MG63 (cell line): Measurements from ENCODE around the gene CASP9. TPM values are rescaled to one million over a fixed set of nuclear protein-coding genes. Genes with fewer than 3 reads are reported as not detected.
"Not testable (repeated sequence)": the region's sequence is repeated elsewhere in the genome, so short reads cannot be mapped to it uniquely, and the experiment has no call there.

Experiments used
- DNase-seq: peaks from one replicate; pipeline ENCODE4 v3.0.0-alpha.2; 2020
- H3K27me3 ChIP-seq: fragments of 250-450 bp; sonication (Bioruptor Pico); 2 replicates; pipeline ENCODE4 v1.5.1; 2020; ENCODE audit warnings: mild to moderate bottlenecking, moderate library complexity
- H3K36me3 ChIP-seq: fragments of 250-450 bp; sonication (Bioruptor Pico); 2 replicates; pipeline ENCODE4 v1.5.1; 2020; ENCODE audit warnings: mild to moderate bottlenecking, moderate library complexity
- H3K4me3 ChIP-seq: fragments of 250-450 bp; sonication (Bioruptor Pico); 2 replicates; pipeline ENCODE4 v1.5.1; 2020; ENCODE audit warnings: mild to moderate bottlenecking, moderate library complexity
- H3K9me3 ChIP-seq: fragments of 250-450 bp; sonication (Bioruptor Pico); 2 replicates; pipeline ENCODE4 v1.5.1; 2020; ENCODE audit warnings: mild to moderate bottlenecking, moderate library complexity
- total RNA-seq: library from RNA; depleted of rRNA; stranded (reverse); fragments of >200 nt; shearing (Covaris generic); gene quantifications from 2 replicates; pipeline ENCODE4 v1.2.3, GENCODE V29; 2014; ENCODE audit warnings: low replicate concordance

CASP9 gene
- total RNA-seq, 1 experiment from 2014 or later: 5.3 TPM

DNA sequence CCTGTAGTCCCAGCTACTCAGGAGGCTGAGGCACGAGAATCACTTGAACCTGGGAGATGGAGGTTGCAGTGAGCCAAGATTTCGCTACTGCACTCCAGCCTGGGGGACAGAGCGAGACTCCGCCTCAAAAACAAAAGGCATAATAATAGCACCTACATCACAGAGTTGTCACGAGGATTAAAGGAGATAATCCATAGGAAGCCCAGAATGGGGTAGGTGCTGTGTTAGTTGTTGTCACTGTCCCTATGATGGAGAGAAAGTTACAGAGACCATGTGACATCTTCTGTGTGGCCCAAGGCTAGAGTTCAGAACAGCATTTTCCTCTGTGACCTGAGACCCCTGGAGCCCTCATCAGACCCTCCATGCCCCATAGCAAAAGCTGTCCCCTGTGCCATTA is 60.1 kb downstream of the CASP9 start:
- not testable (repeated sequence) for DNase-seq, H3K27me3 ChIP-seq, H3K9me3 ChIP-seq, H3K36me3 ChIP-seq, H3K4me3 ChIP-seq

GRCh38 chr1:15463064-15463800 is 60.8 kb downstream of the CASP9 start:
- H3K9me3 ChIP-seq, DNase-seq, H3K36me3 ChIP-seq, H3K27me3 ChIP-seq, H3K4me3 ChIP-seq: not testable (repeated sequence)

DNA sequence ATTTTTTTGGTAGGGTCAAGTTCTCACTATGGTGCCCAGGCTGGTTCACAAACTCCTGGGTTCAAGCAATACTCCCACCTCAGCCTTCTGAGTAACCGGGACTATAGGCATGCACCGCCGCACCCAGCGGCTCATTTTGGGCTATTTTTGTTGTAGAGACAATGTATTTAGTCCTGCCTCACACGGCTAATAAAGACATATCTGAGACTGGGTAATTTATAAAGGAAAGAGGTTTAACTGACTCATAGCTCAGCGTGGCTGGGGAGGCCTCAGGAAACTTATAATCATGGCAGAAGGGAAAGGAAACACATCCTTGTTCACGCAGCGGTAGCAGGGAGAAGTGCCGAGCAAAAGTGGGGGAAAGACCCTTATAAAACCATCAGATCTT is 63.3 kb downstream of the CASP9 start:
- Histone ChIP-seq H3K36me3 (no peaks in the 10 kb centered on the region), H3K27me3 (no peaks in the 10 kb centered on the region), H3K4me3 (no peak overlapping the region), H3K9me3 (no peaks in the 10 kb centered on the region)
- no peak for DNase-seq

GRCh38 chr1:15459771-15460707 is 64.0 kb downstream of the CASP9 start:
- no peaks in the 10 kb centered on the region for H3K27me3 ChIP-seq
- no peaks in the 10 kb centered on the region for H3K36me3 ChIP-seq
- DNase-seq: peak; percentile 10
- no peaks in the 10 kb centered on the region for H3K9me3 ChIP-seq
- H3K4me3 ChIP-seq: no peak overlapping the region

DNA sequence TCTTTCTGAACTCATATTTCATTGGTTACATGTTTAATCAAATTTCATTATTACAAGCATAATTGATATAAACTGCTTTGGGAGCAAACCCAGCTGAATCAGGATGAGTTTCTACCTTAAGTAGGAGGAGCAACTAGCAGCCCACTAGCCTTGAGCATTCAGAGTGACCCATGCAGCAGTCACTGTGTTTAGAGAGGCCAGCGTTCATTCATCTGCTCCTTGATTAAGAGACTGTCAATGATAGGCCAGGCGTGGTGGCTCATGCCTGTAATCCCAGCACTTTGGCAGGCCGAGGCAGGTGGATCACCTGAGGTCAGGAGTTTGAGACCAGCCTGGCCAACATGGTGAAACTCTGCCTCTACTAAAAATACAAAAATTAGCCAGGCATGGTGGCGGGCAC is 65.6 kb downstream of the CASP9 start:
- H3K4me3 ChIP-seq, DNase-seq, H3K27me3 ChIP-seq: not testable (repeated sequence)

DNA sequence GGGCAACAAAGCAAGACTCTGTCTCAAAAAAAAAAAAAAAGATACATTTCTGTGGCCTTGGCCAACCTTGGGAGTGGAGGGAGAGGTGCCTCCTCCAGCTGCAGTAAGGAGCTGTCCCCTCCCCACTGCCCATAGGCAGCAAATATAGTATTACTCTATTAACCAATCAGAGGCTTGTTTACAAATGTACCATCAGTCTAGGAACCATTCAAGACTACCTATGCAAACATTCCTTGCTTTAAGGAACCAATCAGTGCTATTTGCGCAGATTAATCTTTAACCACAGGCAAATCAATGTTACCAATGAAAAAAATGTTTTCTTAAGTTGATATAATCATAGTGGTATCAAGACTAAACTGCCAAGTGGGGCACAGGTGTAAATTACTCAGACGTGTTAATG is 66.4 kb downstream of the CASP9 start:
- Histone ChIP-seq H3K27me3 (no peaks in the 10 kb centered on the region), H3K4me3 (no peak overlapping the region), H3K36me3 (no peaks in the 10 kb centered on the region), H3K9me3 (no peaks in the 10 kb centered on the region)
- no peak for DNase-seq

More for the DNA sequence above, 65.6 kb downstream of the CASP9 start:
- not testable (repeated sequence) for H3K36me3 ChIP-seq, H3K9me3 ChIP-seq

DNA sequence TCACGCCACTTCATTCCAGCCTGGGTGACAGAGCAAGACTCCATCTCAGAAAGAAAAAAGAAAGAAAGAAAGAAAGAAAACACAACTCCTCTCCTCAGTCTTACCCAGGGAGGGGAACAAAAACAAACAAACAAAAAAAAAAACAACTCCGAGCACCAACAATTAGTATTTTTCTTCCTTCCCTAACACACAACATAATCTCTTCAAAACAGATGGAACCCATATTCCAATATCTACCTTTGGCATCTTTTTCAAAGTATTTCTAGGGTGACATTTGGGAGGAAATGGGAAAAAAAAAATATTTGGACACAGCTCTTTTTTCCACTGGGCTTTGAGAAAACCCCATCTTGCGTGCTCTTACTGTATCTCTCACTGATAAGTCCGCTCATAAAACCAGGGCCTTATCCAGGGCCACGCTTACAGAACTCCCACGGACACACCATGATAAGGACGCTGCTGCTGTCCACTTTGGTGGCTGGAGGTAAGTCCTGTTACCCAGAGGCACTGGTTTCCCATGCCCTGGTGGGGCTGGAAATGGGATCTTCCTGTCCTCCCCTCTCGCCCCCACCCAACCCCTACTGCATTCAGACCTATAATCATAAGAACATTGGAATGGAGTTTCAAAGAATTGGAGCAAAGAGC is 67.6 kb downstream of the CASP9 start, which contains the start of gene CELA2A:
Gene CELA2A (plus strand): TSS at position 420 of the 642 bp plus-strand sequence. CDS start 22 bp downstream, at position 442.
- Histone ChIP-seq H3K4me3 (no peak within 1 kb of the TSS), H3K27me3 (no peaks in the 10 kb centered on the region)
- DNase-seq: no peak

GRCh38 chr1:15455522-15455921 is 68.5 kb downstream of the CASP9 start:
- H3K9me3 ChIP-seq: no peaks in the 10 kb centered on the region
- H3K36me3 ChIP-seq: no peaks in the 10 kb centered on the region
- no peak for DNase-seq
- H3K27me3 ChIP-seq: no peaks in the 10 kb centered on the region
- no peak overlapping the region for H3K4me3 ChIP-seq

More for the DNA sequence above, 67.6 kb downstream of the CASP9 start, which contains the start of gene CELA2A:
- Histone ChIP-seq H3K36me3 (no peaks in the 10 kb centered on the region), H3K9me3 (no peaks in the 10 kb centered on the region)

DNA sequence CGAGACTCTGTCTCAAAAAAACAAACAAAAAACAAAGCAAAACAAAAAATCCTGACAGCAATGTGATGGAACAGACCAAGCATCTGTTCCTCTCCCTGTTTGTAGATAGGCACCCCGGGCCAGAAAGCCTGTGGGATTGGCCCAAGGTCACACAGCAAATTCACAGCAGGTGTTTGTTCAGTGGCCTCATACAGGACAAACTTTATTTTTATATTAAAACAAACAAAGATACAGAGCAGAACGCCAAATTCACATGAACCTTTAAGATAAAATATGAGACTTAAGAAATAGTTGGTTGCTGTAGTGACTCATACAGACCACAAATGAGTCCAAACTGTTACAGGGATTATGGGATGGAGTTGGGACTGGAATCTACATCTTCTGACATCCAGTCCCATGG is 69.8 kb downstream of the CASP9 start:
- Histone ChIP-seq H3K36me3 (no peaks in the 10 kb centered on the region), H3K4me3 (no peak overlapping the region), H3K9me3 (no peaks in the 10 kb centered on the region), H3K27me3 (no peaks in the 10 kb centered on the region)
- no peak for DNase-seq

- H3K4me3 ChIP-seq: no peak overlapping the region
- DNase-seq: no peak
Measured at GRCh38 chr1:15453734-15454133, 70.3 kb downstream of the CASP9 start.

GRCh38 chr1:15452866-15453571 is 71.0 kb downstream of the CASP9 start:
- no peaks in the 10 kb centered on the region for H3K36me3 ChIP-seq
- no peak overlapping the region for H3K4me3 ChIP-seq
- no peaks in the 10 kb centered on the region for H3K27me3 ChIP-seq
- DNase-seq: no peak
- H3K9me3 ChIP-seq: no peaks in the 10 kb centered on the region

More at GRCh38 chr1:15453734-15454133, 70.3 kb downstream of the CASP9 start:
- no peaks in the 10 kb centered on the region for H3K36me3 ChIP-seq
- no peaks in the 10 kb centered on the region for H3K27me3 ChIP-seq
- H3K9me3 ChIP-seq: no peaks in the 10 kb centered on the region

DNA sequence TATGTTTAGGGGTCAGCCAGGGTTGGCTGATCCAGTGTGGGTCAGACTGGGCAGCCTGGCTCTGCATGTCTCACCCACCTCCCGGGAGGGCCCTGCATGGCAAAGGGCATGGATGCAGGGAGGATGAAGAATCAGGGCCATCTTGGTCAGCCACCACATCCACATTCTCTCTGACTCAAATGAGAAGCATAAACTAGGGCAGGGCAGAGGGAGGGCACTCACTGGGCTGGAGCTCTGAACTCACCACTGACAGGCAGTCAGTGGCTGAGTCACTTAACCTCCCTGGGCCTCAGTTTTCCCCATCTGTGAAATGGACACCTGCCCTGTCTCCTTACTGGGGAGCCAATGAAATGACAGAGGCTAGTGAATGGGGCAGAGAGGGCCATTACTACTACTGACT is 71.8 kb downstream of the CASP9 start:
- Histone ChIP-seq H3K4me3 (no peak overlapping the region), H3K27me3 (no peaks in the 10 kb centered on the region), H3K36me3 (no peaks in the 10 kb centered on the region), H3K9me3 (no peaks in the 10 kb centered on the region)
- no peak for DNase-seq

- Histone ChIP-seq H3K36me3 (no peaks in the 10 kb centered on the region), H3K4me3 (no peak overlapping the region), H3K27me3 (no peaks in the 10 kb centered on the region), H3K9me3 (no peaks in the 10 kb centered on the region)
- no peak for DNase-seq
Measured at GRCh38 chr1:15451014-15451722, 72.8 kb downstream of the CASP9 start.

- H3K36me3 ChIP-seq: no peaks in the 10 kb centered on the region
- no peaks in the 10 kb centered on the region for H3K9me3 ChIP-seq
- no peak overlapping the region for H3K4me3 ChIP-seq
- H3K27me3 ChIP-seq: no peaks in the 10 kb centered on the region
- DNase-seq: no peak
Measured at GRCh38 chr1:15449567-15449966, 74.4 kb downstream of the CASP9 start.

DNA sequence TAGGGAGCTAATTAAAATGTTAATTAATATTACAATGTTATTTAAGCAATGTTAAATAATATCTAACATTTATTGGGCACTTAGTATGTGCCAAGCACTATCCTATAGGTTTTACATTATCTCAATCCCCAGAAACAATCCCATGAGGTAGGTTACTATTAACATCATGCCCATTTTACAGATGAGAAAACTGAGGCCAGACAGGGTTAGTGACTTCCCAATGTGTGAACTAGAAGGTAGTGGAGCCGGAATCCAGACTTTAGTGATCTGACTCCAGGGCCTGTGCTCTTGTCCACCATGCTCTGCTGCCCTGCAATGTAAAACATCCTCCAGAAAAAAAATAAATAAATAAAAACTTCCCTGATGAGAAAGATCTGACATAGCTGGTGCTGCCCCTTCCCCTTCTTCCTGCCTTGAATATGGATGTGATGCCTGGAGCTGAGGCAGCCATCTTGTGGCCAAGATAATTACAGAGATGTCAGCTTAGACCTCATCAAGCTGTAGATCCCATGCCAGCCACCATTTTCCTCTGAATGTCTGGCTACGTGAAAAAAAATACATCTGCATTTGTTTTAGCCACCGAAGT is 75.0 kb downstream of the CASP9 start:
- Histone ChIP-seq H3K4me3 (no peak overlapping the region), H3K9me3 (no peaks in the 10 kb centered on the region), H3K36me3 (no peaks in the 10 kb centered on the region), H3K27me3 (no peaks in the 10 kb centered on the region)
- DNase-seq: no peak

DNA sequence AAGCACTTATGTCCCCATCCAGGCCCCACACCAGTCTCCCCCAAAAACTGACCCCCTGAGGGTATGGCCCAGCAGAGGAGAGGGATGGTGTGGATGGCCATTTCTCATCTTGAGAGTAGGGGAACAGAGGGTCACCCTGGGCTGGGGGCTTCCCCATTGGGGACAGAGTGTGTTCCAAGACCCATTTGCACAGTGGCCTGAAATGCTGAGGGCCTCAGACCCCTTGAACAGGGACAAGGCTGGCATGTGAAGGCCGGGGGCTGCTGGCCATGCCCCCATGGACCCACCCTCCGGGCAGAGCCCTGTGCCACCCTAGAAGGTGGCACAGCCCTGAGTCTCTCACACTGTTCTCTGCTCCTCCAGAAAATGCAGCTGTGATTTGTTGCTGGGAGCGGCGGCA is 77.8 kb downstream of the CASP9 start:
- Histone ChIP-seq H3K36me3 (no peaks in the 10 kb centered on the region), H3K4me3 (no peak overlapping the region), H3K9me3 (no peaks in the 10 kb centered on the region), H3K27me3 (no peaks in the 10 kb centered on the region)
- DNase-seq: no peak
